GM12891 (cell line): ENCODE measurements around the gene DCLRE1C.

Experiments
- POLR2A ChIP-seq: IDR thresholded peaks from 2 replicates; pipeline ENCODE4 v1.6.1; 2011; ENCODE audit warnings: low read depth, low read length, control low read depth
- POLR2AphosphoS5 ChIP-seq: IDR thresholded peaks from 2 replicates; pipeline ENCODE4 v1.6.1; 2011; ENCODE audit warnings: low read depth, low read length, control low read depth

DNA sequence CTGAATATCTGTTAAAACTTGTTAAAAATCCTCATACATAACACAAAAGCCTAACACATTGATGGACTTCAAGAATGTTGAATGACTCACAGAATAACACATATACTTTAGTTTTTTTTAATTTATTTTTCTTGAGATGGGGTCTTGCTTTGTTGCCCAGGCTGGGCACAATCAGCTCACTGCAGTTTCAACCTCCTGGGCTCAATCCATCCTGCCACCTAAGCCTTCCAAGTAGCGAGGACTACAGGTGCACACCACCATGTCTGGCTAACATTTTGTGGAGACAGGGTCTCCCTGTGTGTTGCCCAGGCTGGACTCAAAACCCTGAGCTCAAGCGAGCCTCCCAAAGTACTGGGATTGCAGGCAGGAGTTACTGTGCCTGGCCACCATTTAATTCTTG lies 47.1 kb downstream of the DCLRE1C start:
- TF ChIP-seq POLR2A (no peak), POLR2AphosphoS5 (0 out of 2 replicates have a peak, but pooled peaks have one; percentile 53)
